HepG2 (cell line): ENCODE results near the gene SNRPD1. TPM values are rescaled to one million over a fixed set of nuclear protein-coding genes. Genes with fewer than 3 reads are reported as not detected.

Source experiments
- AGO1 ChIP-seq: fragments of 200-400 bp; formaldehyde crosslinking; IDR thresholded peaks from 2 replicates; pipeline ENCODE4 v1.6.1; 2017; ENCODE audit warnings: mild to moderate bottlenecking, low read depth, low read length, moderate library complexity; ENCODE audit not compliant: poor library complexity, severe bottlenecking
- BORCS8-MEF2B ChIP-seq: sonication (generic); formaldehyde crosslinking; IDR thresholded peaks from 2 replicates; pipeline ENCODE4 v1.8.0; 2022; ENCODE audit warnings: mild to moderate bottlenecking, missing genetic modification reagents
- GABPB1 ChIP-seq: IDR thresholded peaks from 2 replicates; pipeline ENCODE4 v1.6.1; 2016; ENCODE audit warnings: mild to moderate bottlenecking, missing genetic modification reagents, moderate library complexity, missing compliant biosample characterization
- KDM5B ChIP-seq: sonication (generic); formaldehyde crosslinking; IDR thresholded peaks from 2 replicates; pipeline ENCODE4 v1.4.0; 2020; ENCODE audit warnings: missing genetic modification reagents, mild to moderate bottlenecking, borderline replicate concordance
- KLF6 ChIP-seq: IDR thresholded peaks from 2 replicates; pipeline ENCODE4 v1.8.0; 2016; ENCODE audit warnings: missing biosample characterization, missing genetic modification reagents
- RFX3 ChIP-seq: IDR thresholded peaks from 2 replicates; pipeline ENCODE4 v1.6.1; 2016; ENCODE audit warnings: missing biosample characterization, missing genetic modification reagents
- SIN3B ChIP-seq: fragments of 150-350 bp; IDR thresholded peaks from 2 replicates; pipeline ENCODE4 v1.6.1; 2014; ENCODE audit warnings: low read length
- SNAPC2 ChIP-seq: sonication (generic); formaldehyde crosslinking; IDR thresholded peaks from 2 replicates; pipeline ENCODE4 v1.8.1; 2022; ENCODE audit warnings: mild to moderate bottlenecking, missing genetic modification reagents
- SOX6 ChIP-seq, 2 experiments: fragments of 450-650 bp in 1 of 2; sonication (generic) in 1 of 2; formaldehyde crosslinking in 1 of 2; IDR thresholded peaks; 2 replicates each; pipeline versions ENCODE4 v1.4.0 to v1.6.1; 2017 to 2020; ENCODE audit warnings: antibody characterized with exemption in 1 of 2, mild to moderate bottlenecking in 1 of 2, missing genetic modification reagents in 1 of 2
- SPEN ChIP-seq: sonication (generic); formaldehyde crosslinking; IDR thresholded peaks from 2 replicates; pipeline ENCODE4 v1.5.1; 2020; ENCODE audit warnings: low read depth, mild to moderate bottlenecking, missing genetic modification reagents
- ZBTB20 ChIP-seq: sonication (generic); formaldehyde crosslinking; IDR thresholded peaks from 2 replicates; pipeline ENCODE4 v1.8.1; 2023; ENCODE audit warnings: missing genetic modification reagents, low read depth, mild to moderate bottlenecking, borderline replicate concordance
- ZMYM4 ChIP-seq: sonication (generic); formaldehyde crosslinking; IDR thresholded peaks from 2 replicates; pipeline ENCODE4 v1.8.1; 2023; ENCODE audit warnings: mild to moderate bottlenecking, missing genetic modification reagents
- ZNF160 ChIP-seq: sonication (generic); formaldehyde crosslinking; IDR thresholded peaks from 2 replicates; pipeline ENCODE4 v1.8.0; 2022; ENCODE audit warnings: mild to moderate bottlenecking, inconsistent platforms, missing genetic modification reagents
- ZNF629 ChIP-seq: sonication (generic); formaldehyde crosslinking; conservative IDR thresholded peaks from 2 replicates; pipeline ENCODE4 v1.5.0; 2020; ENCODE audit warnings: missing genetic modification reagents
- ZNF713 ChIP-seq: sonication (generic); formaldehyde crosslinking; IDR thresholded peaks from 2 replicates; pipeline ENCODE4 v1.4.0; 2020; ENCODE audit warnings: mild to moderate bottlenecking, missing genetic modification reagents
- polyA plus RNA-seq, 8 experiments: library from polyadenylated mRNA; depleted of rRNA in 3 of 8; stranded (reverse) in 7 of 8; unstranded in 1 of 8; fragments of >200 nt; fragmentation: Illumina TruSeq in 4 of 8; extraction: Trizol in 4 of 8; gene quantifications; 2 replicates each; pipeline versions ENCODE4 v1.2.1 to v1.2.3, GENCODE V29; 2011 to 2016; ENCODE audit warnings: low read depth in 4 of 8, missing spikeins in 1 of 8, mixed read lengths in 1 of 8; ENCODE audit not compliant: insufficient read depth in 1 of 8
- total RNA-seq, 5 experiments: library from RNA; depleted of rRNA; stranded (reverse); fragments of >200 nt; fragmentation: Illumina TruSeq; extraction: Trizol; gene quantifications; 2 replicates each; pipeline ENCODE4 v1.2.3, GENCODE V29; 2016; ENCODE audit warnings: low read depth in 1 of 5
- TF ChIP-seq, protein P1 (sequence below): sonication (generic); formaldehyde crosslinking; IDR thresholded peaks from 2 replicates; pipeline ENCODE4 v1.4.0; 2020; ENCODE audit warnings: mild to moderate bottlenecking, missing genetic modification reagents, borderline replicate concordance
- TF ChIP-seq, protein P2 (sequence below): sonication (generic); formaldehyde crosslinking; IDR thresholded peaks from 2 replicates; pipeline ENCODE4 v1.9.0; 2021; ENCODE audit warnings: mild to moderate bottlenecking, missing genetic modification reagents
- TF ChIP-seq, protein P3 (sequence below): sonication (generic); formaldehyde crosslinking; IDR thresholded peaks from 2 replicates; pipeline ENCODE4 v1.4.0; 2020; ENCODE audit warnings: missing genetic modification reagents

The SNRPD1 gene
- total and polyA plus RNA-seq, 2 of the 13 experiments (the other 11 are each of a cell fraction or from before 2014, with no cell fraction given): 22.7 to 275 TPM

DNA sequence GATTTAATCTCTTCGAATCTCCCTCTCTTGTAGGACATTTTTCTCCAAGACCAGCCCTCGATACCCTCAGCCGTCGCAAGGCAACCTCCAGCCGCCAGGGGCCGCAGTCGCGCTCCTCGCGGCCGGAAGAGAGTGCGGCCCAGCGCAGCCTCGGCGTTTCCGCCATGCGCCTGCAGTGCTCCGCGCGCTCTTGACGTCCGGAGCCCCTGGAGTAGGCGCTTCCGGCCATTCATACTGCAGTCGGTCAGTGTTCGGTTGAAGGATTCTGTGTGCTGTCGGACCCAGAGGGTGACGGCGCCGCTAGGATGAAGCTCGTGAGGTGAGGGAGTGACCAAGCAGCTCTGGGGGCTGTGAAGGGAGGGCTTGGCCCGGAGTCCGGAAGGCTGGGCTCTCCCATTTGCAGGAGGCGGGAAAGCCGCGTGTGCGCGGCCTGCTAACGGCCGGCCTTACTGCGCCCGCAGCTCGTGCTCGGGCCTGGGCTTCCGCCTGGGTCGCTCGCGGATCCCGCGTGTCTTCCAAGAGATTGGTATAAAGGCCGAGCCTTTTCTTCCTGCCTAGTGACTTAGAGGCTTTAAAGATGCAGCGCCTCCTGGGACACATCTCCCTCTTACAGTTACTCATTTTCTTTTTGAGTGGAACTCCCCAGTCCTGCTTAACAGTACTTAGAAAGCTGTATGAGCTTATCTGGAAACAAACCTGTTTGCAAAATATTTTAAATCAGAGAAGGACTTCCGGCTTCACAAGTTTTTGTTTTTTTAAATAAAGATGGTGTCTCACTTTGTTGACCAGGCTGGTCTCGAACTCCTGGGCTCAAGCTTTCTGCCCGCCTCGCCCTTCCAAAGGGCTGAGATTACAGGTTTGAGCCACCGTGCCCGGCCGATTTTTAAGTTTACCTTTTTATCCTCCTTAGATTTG, at the start of gene SNRPD1 (continued):
- TF ChIP-seq, protein P1, sequence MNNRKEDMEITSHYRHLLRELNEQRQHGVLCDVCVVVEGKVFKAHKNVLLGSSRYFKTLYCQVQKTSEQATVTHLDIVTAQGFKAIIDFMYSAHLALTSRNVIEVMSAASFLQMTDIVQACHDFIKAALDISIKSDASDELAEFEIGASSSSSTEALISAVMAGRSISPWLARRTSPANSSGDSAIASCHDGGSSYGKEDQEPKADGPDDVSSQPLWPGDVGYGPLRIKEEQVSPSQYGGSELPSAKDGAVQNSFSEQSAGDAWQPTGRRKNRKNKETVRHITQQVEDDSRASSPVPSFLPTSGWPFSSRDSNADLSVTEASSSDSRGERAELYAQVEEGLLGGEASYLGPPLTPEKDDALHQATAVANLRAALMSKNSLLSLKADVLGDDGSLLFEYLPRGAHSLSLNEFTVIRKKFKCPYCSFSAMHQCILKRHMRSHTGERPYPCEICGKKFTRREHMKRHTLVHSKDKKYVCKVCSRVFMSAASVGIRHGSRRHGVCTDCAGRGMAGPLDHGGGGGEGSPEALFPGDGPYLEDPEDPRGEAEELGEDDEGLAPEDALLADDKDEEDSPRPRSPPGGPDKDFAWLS: no peak
- TF ChIP-seq ZBTB20 (CRISPR knock-in tag) (peak; percentile 90; the same call in 1 of the 2 replicates), KLF6 (CRISPR knock-in tag) (peak; percentile 93), SNAPC2 (CRISPR knock-in tag) (peak; percentile 91), KDM5B (peak; percentile 96), GABPB1 (CRISPR knock-in tag) (peak; percentile 99), ZNF713 (peak; percentile 91; the same call in 1 of the 2 replicates), BORCS8-MEF2B (CRISPR knock-in tag) (peak; percentile 92), ZMYM4 (CRISPR knock-in tag) (peak; percentile 100), SPEN (CRISPR knock-in tag) (peak; percentile 98; the same call in 1 of the 2 replicates), SOX6 (IDR thresholded peaks at IDR 0.05) (no peak), SOX6 (CRISPR knock-in tag; IDR thresholded peaks at IDR 0.05) (peak; percentile 78), RFX3 (0 out of 2 replicates have a peak, but pooled peaks have one; percentile 26), ZNF160 (CRISPR knock-in tag) (peak; percentile 81; the same call in 1 of the 2 replicates), ZNF629 (CRISPR knock-in tag) (peak; percentile 54), SIN3B (no peak), AGO1 (peak; percentile 26)
- TF ChIP-seq, protein P2, sequence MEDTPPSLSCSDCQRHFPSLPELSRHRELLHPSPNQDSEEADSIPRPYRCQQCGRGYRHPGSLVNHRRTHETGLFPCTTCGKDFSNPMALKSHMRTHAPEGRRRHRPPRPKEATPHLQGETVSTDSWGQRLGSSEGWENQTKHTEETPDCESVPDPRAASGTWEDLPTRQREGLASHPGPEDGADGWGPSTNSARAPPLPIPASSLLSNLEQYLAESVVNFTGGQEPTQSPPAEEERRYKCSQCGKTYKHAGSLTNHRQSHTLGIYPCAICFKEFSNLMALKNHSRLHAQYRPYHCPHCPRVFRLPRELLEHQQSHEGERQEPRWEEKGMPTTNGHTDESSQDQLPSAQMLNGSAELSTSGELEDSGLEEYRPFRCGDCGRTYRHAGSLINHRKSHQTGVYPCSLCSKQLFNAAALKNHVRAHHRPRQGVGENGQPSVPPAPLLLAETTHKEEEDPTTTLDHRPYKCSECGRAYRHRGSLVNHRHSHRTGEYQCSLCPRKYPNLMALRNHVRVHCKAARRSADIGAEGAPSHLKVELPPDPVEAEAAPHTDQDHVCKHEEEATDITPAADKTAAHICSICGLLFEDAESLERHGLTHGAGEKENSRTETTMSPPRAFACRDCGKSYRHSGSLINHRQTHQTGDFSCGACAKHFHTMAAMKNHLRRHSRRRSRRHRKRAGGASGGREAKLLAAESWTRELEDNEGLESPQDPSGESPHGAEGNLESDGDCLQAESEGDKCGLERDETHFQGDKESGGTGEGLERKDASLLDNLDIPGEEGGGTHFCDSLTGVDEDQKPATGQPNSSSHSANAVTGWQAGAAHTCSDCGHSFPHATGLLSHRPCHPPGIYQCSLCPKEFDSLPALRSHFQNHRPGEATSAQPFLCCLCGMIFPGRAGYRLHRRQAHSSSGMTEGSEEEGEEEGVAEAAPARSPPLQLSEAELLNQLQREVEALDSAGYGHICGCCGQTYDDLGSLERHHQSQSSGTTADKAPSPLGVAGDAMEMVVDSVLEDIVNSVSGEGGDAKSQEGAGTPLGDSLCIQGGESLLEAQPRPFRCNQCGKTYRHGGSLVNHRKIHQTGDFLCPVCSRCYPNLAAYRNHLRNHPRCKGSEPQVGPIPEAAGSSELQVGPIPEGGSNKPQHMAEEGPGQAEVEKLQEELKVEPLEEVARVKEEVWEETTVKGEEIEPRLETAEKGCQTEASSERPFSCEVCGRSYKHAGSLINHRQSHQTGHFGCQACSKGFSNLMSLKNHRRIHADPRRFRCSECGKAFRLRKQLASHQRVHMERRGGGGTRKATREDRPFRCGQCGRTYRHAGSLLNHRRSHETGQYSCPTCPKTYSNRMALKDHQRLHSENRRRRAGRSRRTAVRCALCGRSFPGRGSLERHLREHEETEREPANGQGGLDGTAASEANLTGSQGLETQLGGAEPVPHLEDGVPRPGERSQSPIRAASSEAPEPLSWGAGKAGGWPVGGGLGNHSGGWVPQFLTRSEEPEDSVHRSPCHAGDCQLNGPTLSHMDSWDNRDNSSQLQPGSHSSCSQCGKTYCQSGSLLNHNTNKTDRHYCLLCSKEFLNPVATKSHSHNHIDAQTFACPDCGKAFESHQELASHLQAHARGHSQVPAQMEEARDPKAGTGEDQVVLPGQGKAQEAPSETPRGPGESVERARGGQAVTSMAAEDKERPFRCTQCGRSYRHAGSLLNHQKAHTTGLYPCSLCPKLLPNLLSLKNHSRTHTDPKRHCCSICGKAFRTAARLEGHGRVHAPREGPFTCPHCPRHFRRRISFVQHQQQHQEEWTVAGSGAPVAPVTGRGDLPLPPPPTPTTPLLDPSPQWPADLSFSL (CRISPR knock-in tag): no peak
- TF ChIP-seq, protein P3, sequence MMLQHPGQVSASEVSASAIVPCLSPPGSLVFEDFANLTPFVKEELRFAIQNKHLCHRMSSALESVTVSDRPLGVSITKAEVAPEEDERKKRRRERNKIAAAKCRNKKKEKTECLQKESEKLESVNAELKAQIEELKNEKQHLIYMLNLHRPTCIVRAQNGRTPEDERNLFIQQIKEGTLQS (CRISPR knock-in tag): peak; percentile 38; the same call in 1 of the 2 replicates
